H1 (cell line): ENCODE measurements around the gene TSPAN9. TPM values are rescaled to one million over a fixed set of nuclear protein-coding genes. Genes with fewer than 3 reads are reported as not detected.

Source experiments
- EGR1 ChIP-seq: IDR thresholded peaks from 2 replicates; pipeline ENCODE4 v1.6.1; 2011; ENCODE audit warnings: low read depth, low read length, borderline replicate concordance
- FOSL1 ChIP-seq: IDR thresholded peaks from 2 replicates; pipeline ENCODE4 v1.6.1; 2011; ENCODE audit warnings: mild to moderate bottlenecking, low read depth, low read length, moderate library complexity; ENCODE audit not compliant: insufficient read depth
- JUND ChIP-seq: IDR thresholded peaks from 2 replicates; pipeline ENCODE4 v1.6.1; 2011; ENCODE audit warnings: mild to moderate bottlenecking, improper control_type of control experiment, low read length
- RAD21 ChIP-seq, 2 experiments: IDR thresholded peaks in 1 of 2; conservative IDR thresholded peaks in 1 of 2; 2 replicates each; pipeline ENCODE4 v1.6.1; 2011; ENCODE audit warnings: low read depth in 2 of 2, low read length in 2 of 2, improper control_type of control experiment in 1 of 2, inconsistent platforms in 1 of 2, mild to moderate bottlenecking in 1 of 2, moderate library complexity in 1 of 2
- SIX5 ChIP-seq: IDR thresholded peaks from 2 replicates; pipeline ENCODE4 v1.6.1; 2011; ENCODE audit warnings: mild to moderate bottlenecking, low read depth, low read length
- SP2 ChIP-seq: IDR thresholded peaks from 2 replicates; pipeline ENCODE4 v1.6.1; 2012; ENCODE audit warnings: mild to moderate bottlenecking, low read length, inconsistent platforms
- polyA plus RNA-seq, 7 experiments: library from polyadenylated mRNA; depleted of rRNA in 3 of 7; stranded (reverse) in 5 of 7; unstranded in 2 of 7; fragments of >200 nt in 5 of 7; fragments of 200-250 nt in 2 of 7; gene quantifications; 1 replicate in 5 of 7; 2 replicates in 1 of 7; 4 replicates in 1 of 7; pipeline versions ENCODE4 v1.2.1 to v1.2.3, GENCODE V29; 2011 to 2013; ENCODE audit warnings: missing spikeins in 2 of 7, mixed read lengths in 2 of 7
- total RNA-seq: library from RNA; stranded (reverse); fragmentation: NEBNext Ultra II Directional; extraction: Animal tissue kit (Norgen Biotek cat#: 25700); gene quantifications from 2 replicates; pipeline ENCODE4 v1.2.1, GENCODE V29; 2021

The TSPAN9 gene
- total and polyA plus RNA-seq, 2 of the 8 experiments (the other 6 are each of a cell fraction or from before 2014, with no cell fraction given): 11.5 to 29.1 TPM

- TF ChIP-seq EGR1 (no peak), FOSL1 (no peak), SIX5 (no peak), SP2 (no peak), RAD21 (IDR thresholded peaks at IDR 0.05 in 1 of 2, conservative IDR thresholded peaks at IDR 0.05 in 1 of 2; ENCODE audit: low read depth in 2 of 2, low read length in 2 of 2) (peak in 1 of 2 experiments; percentile 34; a peak in 1 of 4 replicates), JUND (no peak)
Measured at GRCh38 chr12:3201339-3202051, 124.3 kb downstream of the TSPAN9 start (continued).
